DMS79 (cell line): ENCODE results near the gene RAB24.
"Not testable (repeated sequence)": the region's sequence is repeated elsewhere in the genome, so short reads cannot be mapped to it uniquely, and the experiment has no call there.

Source experiments
- DNase-seq: peaks from one replicate; lab custom pipeline; 2025; lab: John Stamatoyannopoulos, UW

The RAB24 gene

DNA sequence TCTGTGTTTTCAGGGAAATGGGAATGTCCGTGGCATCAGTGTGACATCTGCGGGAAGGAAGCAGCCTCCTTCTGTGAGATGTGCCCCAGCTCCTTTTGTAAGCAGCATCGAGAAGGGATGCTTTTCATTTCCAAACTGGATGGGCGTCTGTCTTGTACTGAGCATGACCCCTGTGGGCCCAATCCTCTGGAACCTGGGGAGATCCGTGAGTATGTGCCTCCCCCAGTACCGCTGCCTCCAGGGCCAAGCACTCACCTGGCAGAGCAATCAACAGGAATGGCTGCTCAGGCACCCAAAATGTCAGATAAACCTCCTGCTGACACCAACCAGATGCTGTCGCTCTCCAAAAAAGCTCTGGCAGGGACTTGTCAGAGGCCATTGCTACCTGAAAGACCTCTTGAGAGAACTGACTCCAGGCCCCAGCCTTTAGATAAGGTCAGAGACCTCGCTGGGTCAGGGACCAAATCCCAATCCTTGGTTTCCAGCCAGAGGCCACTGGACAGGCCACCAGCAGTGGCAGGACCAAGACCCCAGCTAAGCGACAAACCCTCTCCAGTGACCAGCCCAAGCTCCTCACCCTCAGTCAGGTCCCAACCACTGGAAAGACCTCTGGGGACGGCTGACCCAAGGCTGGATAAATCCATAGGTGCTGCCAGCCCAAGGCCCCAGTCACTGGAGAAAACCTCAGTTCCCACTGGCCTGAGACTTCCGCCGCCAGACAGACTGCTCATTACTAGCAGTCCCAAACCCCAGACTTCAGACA lies 9.5 kb downstream of the RAB24 start:
- DNase-seq: no peak

DNA sequence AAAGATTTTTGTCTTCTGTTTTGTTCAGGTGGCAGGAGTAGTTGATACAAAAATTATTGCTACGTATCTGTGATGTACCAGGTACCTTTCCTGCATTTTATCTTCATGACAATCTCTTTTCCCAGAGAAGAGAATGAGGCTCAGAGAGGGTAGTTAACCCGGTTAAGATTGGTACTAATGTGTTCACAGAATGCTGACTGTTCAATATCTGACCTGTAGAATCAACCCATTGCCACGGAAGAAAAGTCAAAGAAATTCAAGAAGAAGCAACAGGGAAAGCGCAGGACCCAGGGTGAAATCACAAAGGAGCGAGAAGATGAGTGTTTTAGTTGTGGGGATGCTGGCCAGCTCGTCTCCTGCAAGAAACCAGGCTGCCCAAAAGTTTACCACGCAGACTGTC lies 11.8 kb downstream of the RAB24 start:
- no peak for DNase-seq

DNA sequence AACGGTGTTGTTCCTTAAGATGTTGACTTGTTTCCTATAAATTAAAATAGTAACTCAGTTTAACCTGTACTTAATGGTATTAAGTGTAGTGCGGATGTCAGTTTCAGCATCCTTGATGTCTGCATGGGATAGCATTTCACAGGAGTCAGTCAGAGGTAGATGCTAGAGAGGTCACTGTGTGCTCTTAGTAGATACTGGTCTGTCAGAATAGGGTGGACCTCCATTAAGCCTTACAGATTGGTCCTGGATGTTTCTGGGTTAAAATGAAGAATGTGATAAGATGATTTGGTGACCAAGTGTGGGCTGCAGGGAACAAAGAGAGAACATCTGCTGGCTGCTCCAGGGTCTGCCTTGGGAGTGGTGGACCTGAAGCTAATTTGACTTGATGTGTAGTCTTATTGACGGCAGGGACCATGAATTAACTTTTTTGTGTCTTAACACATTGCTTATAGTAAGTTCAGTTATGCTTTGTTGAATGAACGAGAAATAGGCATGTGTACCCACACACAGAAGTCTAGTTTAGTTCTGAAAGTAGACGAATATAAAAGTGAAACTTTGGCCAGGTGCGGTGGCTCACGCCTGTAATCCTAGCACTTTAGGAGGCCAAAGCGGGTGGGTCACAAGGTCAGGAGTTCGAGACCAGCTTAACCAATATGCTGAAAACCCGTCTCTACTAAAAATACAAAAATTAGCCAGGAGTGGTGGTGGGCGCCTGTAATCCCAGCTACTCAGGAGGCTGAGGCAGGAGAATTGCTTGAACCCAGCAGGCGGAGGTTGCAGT lies 12.5 kb downstream of the RAB24 start:
- no peak for DNase-seq

DNA sequence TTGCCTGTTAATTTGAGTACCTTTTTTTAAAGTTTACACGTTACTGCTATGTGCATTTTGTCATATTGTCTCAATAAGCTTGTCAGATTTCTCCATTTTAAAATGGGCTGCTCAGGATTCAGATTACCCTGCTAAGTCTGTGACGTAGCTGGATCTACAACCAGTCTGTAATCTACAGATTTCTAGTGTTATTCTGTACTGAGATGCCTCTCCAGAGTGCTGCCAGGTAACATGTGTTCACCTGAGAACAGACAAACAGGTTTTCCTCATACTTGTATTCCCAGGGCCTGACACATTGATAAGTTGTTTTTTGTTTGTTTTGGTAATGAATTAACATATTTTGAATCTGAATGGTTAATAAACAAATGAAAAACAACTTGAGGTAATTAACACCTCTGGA lies 15.3 kb downstream of the RAB24 start:
- DNase-seq: no peak

DNA sequence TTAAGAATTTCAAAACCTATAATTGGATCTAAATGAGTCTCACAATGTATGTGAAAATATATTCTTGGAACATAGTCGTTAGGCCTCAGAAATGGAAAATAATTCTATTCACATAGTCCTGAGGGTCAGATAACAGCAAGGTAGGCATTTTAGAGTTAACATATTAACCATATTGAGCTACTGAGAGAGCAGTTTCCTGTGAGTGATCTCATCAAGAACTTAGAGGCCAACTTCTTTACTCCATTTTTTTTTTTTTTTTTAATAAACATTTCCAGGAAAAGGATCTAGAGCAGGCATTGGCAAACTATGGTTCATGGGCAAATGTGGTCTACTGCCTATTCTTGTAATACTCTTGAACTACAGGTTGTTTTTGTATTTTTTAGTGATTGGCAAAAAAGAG lies 26.6 kb downstream of the RAB24 start:
- DNase-seq: no peak

DNA sequence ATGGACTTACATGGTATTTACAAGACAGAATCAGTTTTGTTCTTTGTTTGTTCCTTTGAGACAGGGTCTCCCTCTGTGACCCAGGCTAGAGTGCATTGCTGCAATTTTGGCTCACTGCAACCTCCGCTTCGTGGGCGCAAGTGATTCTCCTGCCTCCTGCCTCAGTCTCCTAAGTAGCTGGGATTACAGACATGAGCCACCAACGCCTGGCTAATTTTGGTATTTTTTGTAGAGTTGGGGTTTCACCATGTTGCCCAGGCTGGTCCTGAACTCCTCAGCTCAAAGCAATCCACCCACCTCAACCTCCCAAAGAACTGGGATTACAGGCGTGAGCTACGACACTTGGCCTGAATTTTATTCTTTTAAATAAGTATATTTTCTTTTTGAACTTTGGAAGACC lies 27.6 kb downstream of the RAB24 start:
- no peak for DNase-seq

DNA sequence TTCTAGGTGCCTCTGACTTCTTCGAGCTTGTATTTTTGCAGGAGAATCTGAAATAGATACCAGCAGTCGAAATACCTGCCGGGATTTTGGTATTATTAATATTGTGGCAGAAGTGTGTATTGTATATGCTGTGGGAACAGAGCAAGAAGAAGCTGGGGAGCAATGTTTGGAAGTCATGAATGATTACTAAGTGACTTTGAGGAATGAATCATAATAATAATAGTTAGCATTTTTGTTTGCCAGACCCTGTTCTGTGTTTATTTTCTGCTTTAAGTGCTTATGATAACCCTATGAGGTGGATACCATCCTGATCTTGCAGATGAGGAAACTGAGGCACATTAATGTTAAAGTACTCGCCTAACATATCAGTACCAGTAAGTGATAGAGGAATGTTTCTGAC lies 32.4 kb downstream of the RAB24 start:
- no peak for DNase-seq

DNA sequence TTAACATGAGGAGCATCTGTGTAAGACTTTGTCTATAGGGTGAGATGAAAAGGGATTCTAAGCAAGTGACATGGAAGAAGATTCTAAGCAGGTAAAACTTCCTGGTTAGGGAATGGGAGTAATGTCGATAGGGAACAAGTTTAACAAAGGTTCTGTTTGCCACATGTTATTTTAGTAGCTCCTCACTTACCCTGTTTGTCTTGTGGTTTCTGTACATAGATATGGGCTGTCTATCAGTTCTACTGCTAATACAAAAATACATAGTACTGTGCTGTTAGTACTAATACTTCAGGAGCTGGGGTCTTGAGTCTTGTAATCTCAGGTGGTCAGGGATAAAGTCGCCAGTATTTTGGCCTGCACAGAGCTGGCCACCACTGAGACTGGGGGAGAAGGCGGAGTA lies 32.9 kb downstream of the RAB24 start:
- DNase-seq: no peak

DNA sequence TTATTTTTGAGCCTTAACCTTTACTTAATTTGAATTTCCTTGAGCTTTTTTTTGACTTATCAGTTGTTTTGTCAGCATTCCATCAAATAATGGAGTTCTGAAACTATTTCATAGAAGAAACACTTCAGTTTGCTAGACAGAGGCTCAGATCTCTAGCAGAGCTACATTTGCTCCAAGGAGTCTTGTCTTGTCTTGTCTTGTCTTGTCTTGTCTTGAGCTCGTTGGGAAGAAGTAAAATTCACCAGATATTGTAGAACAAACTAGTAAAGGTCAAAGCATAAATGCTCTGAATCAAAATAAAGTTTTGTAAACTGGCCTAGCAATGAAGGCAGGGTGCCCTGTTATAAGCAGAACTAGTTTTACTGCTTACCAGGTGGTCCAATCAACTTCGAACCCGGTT lies 33.5 kb downstream of the RAB24 start:
- no peak for DNase-seq

DNA sequence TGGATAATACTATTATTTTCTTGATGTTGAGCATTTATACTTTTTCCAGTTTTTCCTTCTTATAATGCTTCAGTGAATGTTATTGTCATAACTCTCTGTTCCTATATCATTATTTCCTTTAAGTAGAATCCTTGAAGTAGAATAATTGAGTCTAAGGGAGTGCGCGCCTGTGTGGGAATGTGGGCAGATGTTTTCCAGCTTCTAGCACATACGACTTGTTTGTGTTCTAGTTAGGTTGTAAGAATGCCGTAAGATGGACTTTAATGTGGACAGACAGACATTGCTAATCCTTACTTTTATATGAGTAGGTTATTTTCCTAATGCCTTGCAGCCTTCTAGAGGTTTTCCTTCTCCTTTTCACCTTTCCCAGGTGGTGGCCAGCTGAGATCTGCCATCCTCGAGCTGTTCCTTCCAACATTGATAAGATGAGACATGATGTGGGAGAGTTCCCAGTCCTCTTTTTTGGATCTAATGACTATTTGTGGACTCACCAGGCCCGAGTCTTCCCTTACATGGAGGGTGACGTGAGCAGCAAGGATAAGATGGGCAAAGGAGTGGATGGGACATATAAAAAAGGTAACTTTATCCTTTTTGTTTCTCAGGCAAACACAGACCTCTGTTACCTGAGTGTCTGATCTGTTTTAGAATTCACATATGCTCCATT lies 34.2 kb downstream of the RAB24 start:
- no peak for DNase-seq

DNA sequence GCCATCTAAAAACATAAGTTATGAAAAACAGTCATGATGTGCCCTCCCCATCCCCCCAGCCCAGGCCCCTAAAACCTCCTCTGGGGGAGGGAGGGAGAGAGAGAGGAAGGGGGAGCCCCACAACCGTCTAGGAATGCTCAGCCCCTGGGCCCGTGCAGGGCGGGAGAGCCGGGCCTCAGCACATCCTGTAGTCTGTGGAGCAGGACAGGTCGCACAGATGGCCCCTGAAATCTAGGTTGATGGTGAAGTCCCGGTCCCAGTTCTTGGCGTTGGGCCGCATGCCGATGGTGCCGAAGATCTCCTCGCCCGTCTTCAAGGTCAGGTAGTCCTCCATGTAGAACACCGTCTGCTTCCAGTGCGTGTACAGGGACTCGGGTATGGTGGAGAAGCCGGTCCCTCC lies 38.1 kb downstream of the RAB24 start:
- no peak for DNase-seq

DNA sequence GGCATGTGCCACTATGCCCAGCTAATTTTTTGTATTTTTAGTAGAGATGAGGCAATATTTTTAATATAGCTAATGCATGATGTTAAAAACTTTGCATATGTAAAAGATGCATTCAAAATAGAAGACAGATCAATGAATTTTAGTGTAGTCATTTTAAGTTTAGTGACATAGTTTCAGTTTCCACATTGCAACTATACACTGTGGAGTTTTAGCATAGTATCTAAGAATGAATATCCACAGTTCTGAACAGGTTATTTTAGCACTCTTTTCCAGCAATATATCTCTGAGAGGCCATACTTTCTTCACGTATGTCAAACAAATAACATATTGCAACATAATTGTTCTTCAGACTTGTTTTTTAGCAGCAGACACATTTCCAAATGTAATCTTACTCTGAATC lies 39.3 kb downstream of the RAB24 start:
- no peak for DNase-seq

DNA sequence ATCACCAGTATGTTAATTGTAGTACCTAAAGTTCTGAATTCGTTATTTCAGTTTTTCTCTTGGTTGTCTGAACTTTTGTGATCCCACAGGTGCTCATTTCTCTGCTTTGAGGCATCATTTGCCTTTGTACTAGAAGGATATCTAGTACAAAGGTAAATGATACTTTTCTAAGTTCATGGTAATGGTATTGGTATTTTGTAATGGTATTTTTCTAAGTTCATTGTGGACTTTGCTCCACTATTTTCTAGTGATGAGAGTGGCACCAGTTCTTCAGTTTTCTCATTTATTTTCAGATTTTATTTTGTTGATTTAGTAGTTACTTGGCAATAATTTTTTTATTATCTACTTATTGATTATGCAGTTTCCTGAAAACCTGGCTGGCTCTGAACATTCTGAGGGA lies 42.0 kb downstream of the RAB24 start:
- no peak for DNase-seq

DNA sequence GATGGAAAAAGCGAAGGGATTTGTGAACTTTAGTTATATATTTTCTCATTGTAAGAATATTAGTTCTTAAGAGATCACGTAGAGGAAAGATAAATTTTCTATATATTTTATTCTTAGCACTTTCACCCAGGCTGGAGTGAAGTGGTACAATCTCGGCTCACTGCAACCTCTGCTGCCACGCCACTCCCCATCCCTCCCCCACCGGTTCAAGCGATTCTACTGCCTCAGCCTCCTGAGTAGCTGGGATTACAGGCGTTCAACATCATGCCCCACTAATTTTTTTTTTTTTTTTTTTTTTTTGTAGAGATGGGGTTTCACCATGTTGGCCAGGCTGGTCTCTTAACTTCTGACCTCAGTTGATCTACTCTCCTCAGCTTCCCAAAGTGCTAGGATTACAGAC lies 42.6 kb downstream of the RAB24 start:
- DNase-seq: no peak

DNA sequence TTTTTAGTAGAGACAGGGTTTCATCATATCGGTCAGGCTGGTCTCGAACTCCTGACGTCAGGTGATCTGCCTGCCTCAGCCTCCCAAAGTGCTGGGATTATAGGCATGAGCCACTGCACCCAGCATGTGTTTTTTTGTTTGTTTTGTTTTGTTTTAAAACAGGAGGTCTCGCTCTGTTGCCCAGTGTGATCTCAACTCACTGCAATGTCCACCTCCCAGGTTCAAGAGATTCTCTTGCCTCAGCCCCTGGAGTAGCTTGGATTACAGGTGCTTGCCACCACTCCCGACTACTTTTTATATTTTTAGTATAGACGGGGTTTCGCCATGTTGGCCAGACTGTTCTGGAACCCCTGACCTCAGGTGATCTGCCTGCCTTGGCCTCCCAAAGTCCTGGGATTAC lies 44.8 kb downstream of the RAB24 start:
- not testable (repeated sequence) for DNase-seq

DNA sequence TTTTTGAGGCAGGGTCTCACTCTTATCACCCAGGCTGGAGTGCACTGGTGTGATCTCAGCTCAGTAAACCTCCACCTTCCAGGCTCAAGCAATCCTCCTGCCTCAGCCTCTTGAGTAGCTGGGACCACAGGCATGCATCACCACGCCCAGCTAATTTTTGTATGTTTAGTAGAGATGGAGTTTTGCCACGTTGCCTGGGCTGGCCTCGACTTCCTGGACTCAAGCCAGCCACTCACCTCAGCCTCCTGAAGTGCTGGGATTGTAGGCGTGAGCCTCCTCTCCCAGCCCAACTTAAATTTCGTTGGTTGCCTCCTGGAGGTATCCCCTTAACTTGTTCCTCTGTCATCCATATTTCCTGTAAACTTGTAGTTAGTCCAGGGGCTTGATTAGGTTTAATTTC lies 47.2 kb downstream of the RAB24 start:
- no peak for DNase-seq

DNA sequence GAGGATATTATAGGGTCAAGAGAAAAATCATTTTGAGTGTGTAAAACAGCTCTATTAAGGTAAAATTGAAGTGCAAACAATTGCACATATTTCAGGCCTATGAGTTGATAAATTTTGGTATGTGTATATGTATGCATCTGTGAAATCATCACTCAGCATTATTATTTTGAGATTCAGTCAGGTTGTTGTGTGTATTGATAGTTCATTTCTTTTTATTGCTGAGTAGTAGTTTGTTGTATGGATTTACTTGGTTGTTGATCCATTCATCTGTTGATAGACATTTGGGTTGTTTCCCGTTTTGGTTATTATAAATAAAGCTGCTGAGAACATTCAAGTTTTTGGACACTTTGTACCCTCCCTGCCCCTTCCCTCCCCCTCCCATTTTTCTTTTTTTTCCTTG lies 50.3 kb downstream of the RAB24 start:
- DNase-seq: no peak
